ENCODE results near the gene C22orf31.

GRCh38 chr22:29106839-29107238 is 45.2 kb upstream of the C22orf31 start:
- no peak for TF ChIP-seq CTCF (conservative IDR thresholded peaks at IDR 0.05; ENCODE audit: low read depth, low read length)
- no peak for TF ChIP-seq EZH2 (IDR thresholded peaks at IDR 0.05; ENCODE audit: borderline replicate concordance, low read depth, low read length, poor library complexity, severe bottlenecking)
